NCI-H128 (cell line): ENCODE measurements around the gene ASAP2.

ENCODE experiments used
- DNase-seq: peaks from one replicate; lab custom pipeline; 2025; ENCODE audit not compliant: unreplicated experiment; lab: John Stamatoyannopoulos, UW

ASAP2 gene

DNA sequence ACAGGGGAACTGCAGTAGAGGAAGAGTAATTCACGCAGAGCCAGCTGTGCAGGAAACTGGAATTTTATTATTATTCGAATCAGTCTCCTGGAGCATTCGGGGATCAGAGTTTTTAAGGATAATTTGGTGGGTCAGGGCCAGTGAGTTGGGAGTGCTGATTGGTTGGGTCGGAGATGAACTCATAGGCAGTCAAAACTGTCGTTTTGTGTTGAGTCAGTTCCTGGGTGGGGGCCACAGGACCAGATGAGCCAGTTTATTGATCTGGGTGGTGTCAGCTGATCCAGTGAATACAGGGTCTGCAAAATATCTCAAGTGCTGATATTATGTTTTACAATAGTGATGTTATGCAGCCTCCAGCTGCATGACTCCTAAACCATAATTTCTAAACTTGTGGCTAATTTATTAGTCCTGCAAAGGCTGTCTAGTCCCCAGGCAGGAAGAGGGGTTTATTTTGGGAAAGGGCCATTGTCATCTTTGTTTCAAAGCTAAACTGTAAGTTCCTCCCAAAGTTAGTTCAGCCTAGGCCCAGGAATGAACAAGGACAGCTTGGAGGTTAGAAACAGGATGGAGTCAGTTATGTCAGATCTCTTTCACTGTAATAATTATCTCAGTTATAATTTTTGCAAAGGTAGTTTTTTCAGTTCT, 67.0 kb downstream of the ASAP2 start:
- no peak for DNase-seq

DNA sequence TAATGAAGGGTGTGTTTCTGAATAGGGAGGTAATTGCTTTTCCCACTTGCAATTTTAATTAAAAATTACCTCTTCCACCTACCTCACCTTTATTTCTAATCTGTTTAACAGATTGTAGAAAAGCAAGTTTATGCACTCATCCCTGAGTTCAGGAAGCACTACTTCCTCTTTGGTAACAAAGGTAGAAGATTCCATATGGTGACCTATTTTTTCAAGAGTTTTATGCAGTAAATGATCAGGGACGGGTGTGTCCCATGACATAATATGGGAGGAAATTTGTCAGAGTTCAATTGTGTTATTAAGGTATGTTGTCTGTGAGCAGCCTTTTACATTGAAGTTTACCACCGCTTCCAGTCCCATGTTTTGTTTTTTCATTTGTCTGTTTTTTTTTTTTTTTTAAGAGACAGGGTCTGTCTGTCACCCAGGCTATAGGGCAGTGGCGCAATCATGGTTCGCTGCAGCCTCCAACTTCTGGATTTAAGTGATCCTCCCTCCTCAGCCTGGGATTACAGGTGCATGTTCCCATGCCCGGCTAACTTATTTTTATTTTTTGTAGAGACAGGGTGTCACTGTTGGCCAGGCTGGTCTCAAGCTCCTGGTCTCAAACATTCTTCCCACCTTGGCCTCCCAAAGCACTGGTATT, 68.2 kb downstream of the ASAP2 start:
- no peak for DNase-seq

DNA sequence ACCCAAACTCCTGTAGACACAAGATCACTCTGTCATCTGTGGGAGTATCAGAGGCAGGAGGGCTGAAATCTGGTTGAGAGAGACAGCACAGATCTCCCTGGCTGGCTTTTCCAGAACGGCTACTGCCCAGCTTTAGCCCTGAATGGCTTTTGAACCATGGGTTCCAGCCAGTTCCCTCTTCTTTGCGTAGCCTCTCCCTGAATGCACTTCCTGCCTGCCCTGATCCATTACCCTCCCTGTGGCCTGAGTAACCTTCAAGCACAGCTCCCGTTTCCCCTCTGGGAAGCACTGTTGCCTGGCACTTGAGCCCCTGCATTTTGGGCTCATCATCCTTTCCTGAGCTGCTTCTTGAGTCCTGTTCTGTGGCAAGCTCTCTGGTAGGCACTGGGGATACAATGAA, 68.8 kb downstream of the ASAP2 start:
- no peak for DNase-seq

DNA sequence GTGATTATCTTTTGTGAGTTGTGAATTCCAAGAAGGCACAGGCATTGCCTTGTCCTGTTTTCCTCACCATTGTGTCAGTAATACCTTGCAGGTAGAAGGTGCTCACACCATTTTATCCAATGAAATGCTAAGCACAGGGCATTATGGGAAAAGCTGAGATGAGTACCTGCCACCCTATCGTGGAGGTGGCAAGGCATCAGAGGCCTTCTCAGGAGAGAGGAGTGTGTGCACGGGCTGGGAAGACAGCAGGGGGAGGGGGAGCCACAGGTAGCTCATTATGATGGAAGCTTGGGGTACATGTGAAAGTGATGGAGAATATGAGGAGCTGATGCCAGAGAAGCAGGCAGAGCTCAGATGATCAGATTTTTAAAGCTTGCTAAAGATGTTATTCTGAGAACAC, 69.5 kb downstream of the ASAP2 start:
- DNase-seq, result no peak

DNA sequence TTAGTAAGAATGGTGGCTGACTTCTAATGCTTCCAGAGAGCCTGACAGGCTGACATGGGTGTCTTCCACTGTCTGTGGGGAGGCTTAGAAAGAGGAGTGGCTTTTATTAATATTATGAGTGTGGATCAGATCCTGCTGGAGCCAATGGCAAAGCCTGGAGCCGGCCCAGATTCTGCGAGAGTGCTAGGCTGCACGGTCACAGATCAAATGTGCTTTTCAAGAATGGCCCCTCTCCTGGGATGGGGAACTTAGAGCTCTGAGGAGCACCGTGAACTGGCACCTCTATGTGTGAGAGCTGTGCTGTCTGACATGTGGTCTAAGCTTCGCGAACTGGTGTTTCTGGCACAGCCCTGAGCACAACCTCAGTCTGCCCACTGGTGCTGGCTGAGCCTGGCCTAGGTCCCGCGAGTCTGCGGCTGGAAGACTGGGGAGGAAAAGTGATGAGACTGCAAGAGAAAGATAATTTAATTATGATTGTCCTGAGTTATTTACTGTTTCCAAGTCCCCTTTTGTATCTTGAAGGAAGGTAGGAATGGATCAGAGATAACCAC, 70.4 kb downstream of the ASAP2 start:
- no peak for DNase-seq

DNA sequence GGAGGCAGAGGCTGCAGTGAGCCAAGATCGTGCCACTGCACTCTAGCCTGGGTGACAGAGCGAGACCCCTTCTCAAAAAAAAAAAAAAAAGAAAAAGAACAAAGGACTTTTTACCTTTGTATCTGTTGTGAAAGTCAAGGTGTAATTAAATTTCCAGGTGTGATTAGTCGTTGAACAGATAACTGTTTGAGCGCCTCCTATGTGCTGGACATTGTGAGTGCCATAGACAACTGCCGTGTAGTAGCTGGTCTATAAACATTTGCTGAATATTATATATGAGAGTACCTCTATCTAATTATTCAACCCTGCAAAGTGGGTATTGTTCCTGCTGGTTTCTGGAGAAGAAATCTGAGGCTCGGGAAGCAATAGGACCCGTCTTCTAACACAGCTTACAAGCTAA, 71.8 kb downstream of the ASAP2 start:
- no peak for DNase-seq

DNA sequence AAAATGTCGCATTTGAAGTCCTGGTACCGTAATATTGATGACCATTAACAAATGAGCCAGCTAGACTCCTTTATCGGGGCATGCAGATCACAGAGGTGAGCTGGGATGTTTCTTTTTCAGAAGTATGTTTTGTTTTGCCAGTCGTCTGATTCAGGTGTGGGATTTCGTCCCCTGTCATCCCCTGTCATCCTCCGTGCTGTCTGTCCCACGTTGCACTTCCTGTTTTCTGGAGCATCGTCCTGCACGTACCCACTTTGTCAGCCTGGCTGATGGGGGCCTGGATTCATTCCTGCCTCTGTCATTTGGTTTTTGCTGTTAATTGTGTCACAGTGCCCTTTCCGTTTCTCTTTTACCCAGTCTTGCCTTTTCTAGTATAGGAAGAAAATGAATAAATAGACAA, 72.8 kb downstream of the ASAP2 start:
- DNase-seq, result no peak

DNA sequence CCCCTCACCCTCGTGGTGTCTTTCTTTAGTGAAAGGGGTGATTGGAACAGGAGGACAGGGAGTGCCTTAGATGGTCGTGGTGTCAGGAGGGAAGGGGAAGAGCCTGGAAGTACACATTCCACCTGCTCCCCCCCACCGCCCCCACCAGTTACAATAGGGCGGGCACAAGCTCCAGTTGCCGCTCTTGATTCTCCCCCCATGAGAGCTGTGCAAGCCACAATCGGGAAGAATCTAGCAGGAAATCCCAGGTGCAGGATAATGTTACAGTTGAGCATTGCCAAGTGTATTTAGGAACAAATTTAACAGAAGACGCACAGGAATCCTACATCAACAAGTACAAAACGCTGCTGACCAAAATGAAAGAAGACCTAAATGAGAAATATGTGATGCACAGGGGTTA, 73.6 kb downstream of the ASAP2 start:
- no peak for DNase-seq

DNA sequence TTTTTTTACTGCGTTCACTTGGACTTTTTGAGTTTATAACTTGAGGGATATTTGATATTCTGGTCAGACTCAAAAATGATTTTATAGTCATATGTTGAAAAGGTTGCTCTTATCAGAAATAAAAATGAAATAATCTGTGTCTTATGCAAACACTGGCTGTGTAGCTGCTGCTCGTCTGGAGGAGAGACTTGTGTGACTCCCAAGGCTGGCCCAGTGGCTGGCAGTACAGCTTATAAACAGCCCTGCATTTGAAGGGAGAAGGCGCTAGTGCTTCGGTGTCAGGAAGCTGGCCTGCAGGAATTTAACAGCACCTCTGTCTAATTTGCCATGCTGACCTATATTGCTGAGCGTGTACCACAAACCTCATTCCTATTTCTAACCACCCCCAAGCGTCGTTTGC, 74.5 kb downstream of the ASAP2 start:
- DNase-seq, result no peak

DNA sequence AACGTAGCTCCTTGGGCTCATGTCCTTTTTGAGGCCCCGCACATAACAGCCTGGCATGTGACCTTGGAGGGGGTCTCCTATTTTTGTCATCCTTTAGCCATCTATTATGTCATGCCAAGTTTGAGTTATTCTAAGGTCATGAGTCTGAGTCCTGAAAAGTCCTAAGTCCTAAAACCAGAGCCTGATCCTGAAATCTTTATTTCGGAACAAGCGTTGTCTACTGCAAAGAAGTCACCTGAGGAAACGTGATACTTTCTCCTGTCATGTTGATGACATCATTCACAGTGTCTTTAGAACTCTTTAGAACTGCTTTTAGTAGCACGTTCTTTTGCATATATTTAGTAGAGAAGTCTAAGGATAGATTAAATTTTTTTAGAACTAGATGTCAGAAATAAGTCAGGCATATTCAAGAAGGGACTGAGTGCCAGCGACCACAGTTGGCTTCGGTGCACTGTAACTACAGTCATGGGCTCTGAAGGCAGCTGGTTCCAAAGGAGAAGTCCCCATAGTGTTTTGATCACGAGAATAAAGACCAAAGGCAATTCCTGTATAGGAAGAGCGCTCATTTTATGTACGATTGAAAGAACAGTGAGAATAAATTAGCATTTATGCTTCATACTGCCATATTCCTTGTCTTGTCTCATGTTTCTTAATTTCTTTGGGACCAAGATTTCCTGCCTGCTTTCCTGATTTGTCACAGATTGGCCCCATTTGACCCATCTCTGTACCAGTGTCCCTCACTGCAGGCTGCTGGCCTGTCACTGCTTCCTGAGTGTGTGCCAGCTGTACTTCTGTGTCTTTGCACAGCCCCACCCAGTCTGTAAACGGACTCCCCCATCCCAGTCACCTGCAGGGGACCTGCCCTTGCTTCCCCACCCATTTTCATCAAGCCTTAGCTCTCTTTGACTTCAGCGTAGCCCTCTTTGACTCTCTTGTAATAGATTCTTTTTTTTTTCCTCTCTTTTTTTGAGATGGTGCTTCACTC, 75.8 kb downstream of the ASAP2 start:
- no peak for DNase-seq

DNA sequence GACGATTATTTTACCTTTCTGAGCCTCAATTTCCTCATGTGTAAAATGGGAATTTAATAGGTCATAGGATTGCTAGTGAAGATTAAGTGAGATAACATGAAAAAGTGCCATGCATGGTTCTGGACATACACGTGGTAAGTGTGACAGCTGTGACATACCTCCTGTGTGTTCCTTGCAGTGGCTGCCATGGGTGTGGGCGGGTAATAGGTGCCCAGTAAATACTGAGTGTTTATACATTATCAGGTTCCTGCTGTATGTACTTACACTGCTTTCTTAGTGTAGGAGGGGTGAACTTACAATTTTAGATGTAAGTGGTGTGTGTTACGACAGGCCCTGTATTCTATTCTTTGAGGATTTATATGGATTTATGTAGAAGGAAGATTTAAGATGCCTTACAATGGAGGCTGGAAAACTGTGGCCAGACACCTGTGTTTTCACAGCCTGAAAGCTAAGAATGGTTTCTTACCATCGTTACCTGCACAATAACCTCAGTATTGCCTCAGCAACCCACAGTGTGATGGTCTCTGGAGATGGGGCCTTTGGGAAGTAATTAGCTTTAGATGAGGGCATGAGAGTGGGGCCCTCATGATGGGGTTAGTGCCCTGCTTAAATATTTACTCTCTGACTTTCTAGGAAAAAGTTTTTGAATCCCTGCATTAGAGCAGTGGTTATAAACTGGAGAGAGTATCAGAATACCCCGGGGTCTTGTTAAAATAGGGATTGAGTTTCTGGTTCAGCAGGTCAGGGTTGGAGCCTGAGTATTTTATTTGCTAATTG, 78.1 kb downstream of the ASAP2 start:
- no peak for DNase-seq

DNA sequence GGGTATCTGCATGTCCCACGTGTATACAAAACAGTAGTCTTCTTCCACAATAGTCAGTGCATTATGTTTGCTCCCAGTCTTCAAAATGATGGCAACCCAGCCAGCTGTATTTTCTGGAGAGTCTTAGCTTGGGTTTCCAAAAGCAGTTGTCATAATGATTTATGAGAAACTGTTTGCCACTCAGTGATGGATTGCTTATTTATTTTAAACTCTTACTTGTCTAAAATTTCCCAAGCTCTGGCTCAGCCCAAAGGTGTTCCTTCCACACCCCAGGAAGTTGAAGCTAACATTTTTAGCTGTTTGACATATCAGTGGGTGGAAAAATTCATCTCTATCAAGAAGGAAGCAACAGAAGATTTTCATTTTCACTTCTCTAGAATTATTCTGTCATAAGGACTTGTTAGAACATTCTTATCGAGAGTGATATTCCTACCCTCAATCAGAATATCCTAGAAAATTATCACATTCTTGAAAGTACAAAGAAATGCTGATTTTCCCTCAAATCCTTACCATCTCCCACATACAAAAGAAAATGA, 78.8 kb downstream of the ASAP2 start:
- DNase-seq, result no peak

DNA sequence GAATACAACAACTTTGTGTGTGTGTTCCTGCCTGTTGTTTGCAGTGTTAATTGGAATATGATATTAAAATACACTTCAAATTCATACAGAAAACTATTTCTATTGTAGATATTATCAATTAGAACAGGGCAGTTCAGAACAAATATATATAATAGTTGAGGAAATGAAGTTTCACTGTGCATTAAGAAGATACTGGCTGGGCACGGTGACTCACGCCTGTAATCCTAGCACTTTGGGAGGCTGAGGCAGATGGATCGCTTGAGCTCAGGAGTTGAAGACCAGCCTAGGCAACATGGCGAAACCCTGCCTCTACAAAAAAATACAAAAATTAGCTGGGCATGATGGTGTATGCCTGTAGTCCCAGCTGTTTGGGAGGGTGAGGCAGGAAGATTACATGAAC, 79.3 kb downstream of the ASAP2 start:
- DNase-seq, result no peak

DNA sequence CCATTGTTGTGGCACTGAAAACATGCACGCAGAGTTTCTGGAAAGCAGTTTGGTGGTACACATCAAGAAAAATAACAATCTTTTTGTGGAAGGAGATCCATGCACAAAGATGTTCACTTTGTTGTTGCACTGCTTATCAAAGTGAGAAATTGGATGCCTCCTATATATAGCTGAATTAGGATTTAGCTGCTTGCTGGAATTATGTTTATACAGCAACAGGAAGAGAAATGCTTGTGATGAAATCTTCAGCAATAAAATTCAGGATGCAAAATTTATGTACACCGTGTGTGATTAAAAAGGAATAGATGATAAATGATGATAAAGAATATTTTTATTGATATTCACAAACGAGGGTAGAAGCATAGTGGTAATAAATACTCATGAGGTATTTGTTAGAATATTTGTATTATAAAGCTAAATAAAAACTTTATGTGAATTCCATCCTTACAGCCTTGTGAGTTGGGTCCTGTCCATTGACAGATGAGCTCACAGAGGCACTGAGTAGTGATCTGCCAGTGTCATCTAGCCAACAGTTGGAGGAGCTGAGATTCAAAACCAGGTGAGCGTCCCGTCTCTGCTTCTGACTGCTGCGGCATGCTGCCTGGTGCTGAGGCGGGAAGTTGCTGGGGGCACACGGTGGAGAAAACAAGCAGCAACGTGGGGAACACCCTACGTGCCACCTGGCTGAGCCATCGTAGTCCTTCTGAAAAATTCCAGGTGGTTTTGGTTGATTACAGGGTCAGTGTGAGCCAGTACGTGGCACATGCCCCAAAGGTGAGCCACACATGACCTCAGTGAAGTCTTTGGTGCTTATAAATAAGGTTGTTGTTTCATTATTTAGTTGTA, 80.2 kb downstream of the ASAP2 start:
- DNase-seq, result no peak

DNA sequence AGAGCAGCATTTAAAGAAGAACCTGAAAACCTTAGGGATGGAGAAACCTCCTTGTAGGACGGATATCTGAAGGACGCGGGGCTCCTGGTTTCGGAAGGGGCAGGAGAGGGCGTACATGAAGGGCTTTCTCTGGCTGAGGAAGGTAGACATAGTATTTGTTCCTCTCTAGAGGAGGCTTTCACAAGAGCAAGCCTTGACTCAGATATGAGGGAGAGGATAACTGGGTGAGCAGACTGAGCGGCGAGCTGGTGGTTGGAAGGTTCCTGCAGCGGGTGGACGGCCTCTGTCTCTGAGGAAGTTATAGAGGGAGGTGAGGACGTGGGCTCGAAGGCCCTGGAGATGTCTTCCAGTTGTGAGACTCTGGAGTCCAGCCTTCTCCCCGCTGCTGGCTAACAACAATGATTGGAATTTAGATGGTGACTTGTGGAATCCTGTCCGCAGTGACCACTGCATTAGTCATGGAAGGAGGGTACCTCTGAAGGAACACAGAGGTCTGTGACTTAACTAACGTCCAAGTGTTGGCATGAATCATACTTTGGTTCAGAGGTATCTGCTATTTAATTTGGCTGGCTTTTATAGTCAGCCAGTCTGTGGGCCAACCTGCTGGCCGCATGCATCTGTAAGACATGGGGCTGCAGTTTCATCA, 80.9 kb downstream of the ASAP2 start:
- DNase-seq, result no peak

DNA sequence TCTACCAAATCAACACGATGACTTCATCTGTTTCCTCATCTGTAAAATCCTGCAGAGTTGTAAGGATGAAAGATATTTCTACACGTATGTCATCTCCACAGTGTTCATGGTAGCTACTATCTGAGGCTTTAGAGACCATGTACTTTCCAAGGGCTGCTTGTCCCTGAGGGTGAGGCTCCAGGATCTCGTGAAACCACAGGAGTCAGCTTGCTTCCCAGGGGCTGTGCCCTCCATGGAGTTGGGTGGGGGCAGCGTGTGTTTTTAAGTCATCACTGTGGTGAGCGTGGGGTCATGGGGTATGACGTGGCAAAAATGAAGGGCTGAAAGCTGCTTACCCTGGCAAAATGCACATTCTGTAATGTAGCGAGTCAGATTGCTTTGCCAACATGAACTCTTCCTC, 81.6 kb downstream of the ASAP2 start:
- no peak for DNase-seq

DNA sequence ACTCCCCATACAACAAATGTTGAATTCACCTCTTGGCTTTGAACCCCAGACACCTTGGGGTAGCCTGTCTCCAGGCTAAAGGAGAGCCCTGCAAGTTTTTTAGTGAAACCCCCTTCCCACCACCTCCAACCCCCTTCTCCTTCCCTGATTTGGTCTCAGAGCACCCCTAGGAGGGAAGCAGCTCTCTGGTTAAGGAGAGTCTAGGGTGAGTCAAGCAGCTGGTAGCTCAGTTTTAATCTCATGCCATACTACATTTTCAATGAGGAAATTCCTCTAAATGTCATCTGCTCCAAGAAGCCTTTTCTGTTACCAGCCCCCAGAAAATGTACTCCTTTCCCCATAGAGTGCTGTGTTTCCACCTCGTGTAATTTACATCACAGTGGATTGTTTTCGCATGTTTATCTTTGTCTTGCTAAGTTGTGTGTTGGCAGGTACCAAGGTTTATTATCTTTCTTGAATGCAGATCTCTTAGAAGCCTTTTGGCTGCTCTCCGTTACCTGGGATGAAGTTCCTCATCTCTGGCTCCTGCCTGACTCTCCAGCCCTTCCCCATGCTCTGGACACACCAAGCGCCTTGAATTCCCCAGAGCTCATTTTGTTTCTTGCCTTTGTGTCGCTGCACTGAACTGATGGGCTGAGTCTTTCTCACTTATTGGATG, 82.2 kb downstream of the ASAP2 start:
- DNase-seq, result no peak

DNA sequence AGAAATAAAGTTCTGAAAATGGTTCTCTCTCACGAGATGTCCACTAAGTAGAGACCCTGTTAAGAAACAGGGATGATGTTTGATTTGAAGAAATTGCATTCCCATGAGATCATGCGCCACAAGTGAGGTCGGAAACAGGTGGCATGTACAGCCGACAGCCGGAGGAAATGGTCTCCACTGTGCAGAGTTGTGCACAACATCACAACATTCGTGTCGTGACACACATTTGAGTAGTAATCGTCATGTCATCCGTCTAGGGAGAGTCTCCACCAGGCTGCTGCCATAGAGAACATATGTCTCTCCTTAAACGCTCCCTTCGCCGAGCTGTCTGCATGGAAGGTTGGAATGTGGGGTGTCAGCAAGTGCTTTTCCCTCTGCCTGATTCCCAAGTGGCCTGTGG, 84.7 kb downstream of the ASAP2 start:
- no peak for DNase-seq

DNA sequence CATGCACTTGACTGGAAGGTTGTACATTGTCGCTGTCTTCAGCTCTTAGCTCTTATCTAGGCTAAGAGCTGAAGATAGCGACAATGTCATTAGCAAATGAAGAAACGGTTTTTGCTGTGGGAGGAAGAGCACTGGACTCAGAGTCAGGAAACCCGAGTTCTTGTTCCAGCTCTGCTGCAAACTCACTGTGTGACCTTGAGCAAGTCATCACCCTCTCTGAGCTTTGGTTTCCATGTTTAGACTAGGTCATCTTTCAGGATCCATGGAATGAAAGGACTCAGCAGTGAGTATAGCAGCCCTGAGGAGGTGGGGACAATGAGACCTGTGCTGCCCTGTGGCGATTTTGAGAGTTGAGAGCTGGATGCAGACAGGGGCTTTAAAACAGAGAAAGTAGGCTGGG, 85.3 kb downstream of the ASAP2 start:
- no peak for DNase-seq
